B cell (primary cell): ENCODE results near the gene CD72. TPM values are rescaled to one million over a fixed set of nuclear protein-coding genes. Genes with fewer than 3 reads are reported as not detected.
"Not testable (repeated sequence)": the region's sequence is repeated elsewhere in the genome, so short reads cannot be mapped to it uniquely, and the experiment has no call there.

ENCODE experiments used
- ATAC-seq: fragments of 200-7000 bp; cut with Tn5 transposase; one replicate; pipeline ENCODE4 v1.10.0; 2021; ENCODE audit warnings: low read depth, mild to moderate bottlenecking, moderate number of reproducible peaks, moderate library complexity
- CTCF ChIA-PET: fragments of 350-600 bp; sonication (Branson Sonifier 250); formaldehyde crosslinking; loops from one replicate; lab custom pipeline; 2021; ENCODE audit warnings: antibody characterized with exemption, inconsistent platforms; lab: Charles Lee
- POLR2A ChIA-PET: fragments of 350-600 bp; sonication (Branson Sonifier 250); formaldehyde crosslinking; loops from one replicate; lab custom pipeline; 2021; ENCODE audit warnings: antibody characterized with exemption; lab: Charles Lee
- DNase-seq: peaks from one replicate; pipeline ENCODE4 v3.0.0; 2013
- H2AFZ ChIP-seq: 2 replicates; pipeline ENCODE4 v1.6.1; 2012; ENCODE audit warnings: mild to moderate bottlenecking, low read depth, low read length; ENCODE audit not compliant: insufficient read depth, poor library complexity, severe bottlenecking
- H3K27ac ChIP-seq, 2 donors: 1 replicate in 1 of 2; 2 replicates in 1 of 2; pipeline ENCODE4 v1.5.1; 2012 to 2013; ENCODE audit warnings: low read length in 2 of 2, mild to moderate bottlenecking in 2 of 2, moderate library complexity in 1 of 2
- H3K27me3 ChIP-seq, 4 experiments: fragments of 200-600 bp in 1 of 4; sonication (generic) in 1 of 4; replicated peaks in 1 of 4; 1 replicate in 2 of 4; 2 replicates in 2 of 4; pipeline versions ENCODE4 v1.6.1 to v1.7.0; 2013 to 2016; ENCODE audit warnings: low read length in 3 of 4, mild to moderate bottlenecking in 2 of 4, mixed read lengths in 1 of 4, moderate library complexity in 1 of 4; ENCODE audit not compliant: insufficient read depth in 4 of 4, control insufficient read depth in 3 of 4; ENCODE audit errors: control extremely low read depth in 1 of 4
- H3K36me3 ChIP-seq, 2 experiments: replicated peaks in 1 of 2; 1 replicate in 1 of 2; 2 replicates in 1 of 2; pipeline versions ENCODE4 v1.6.1 to v1.7.1; 2013; ENCODE audit warnings: low read length in 1 of 2; ENCODE audit not compliant: insufficient read depth in 2 of 2, control insufficient read depth in 1 of 2; ENCODE audit errors: control extremely low read depth in 1 of 2, extremely low read depth in 1 of 2
- H3K4me1 ChIP-seq, 2 donors: fragments of 200-600 bp in 1 of 2; sonication (generic) in 1 of 2; 1 replicate in 1 of 2; 2 replicates in 1 of 2; pipeline versions ENCODE4 v1.5.1 to v1.6.1; 2013 to 2017; ENCODE audit warnings: low read length in 2 of 2; ENCODE audit not compliant: control insufficient read depth in 2 of 2, insufficient read depth in 2 of 2
- H3K4me2 ChIP-seq: replicated peaks from 2 replicates; pipeline ENCODE3; 2012; ENCODE audit warnings: mild to moderate bottlenecking, low read depth, low read length; ENCODE audit not compliant: poor library complexity, severe bottlenecking
- H3K4me3 ChIP-seq, 5 experiments: fragments of 200-600 bp in 1 of 5; sonication (generic) in 1 of 5; 1 replicate in 3 of 5; 2 replicates in 2 of 5; pipeline versions ENCODE4 v1.5.1 to v1.7.0; 2011 to 2016; ENCODE audit warnings: low read length in 4 of 5, mild to moderate bottlenecking in 4 of 5, low read depth in 2 of 5, control low read depth in 1 of 5, moderate library complexity in 1 of 5; ENCODE audit not compliant: insufficient read depth in 1 of 5; ENCODE audit errors: control extremely low read depth in 1 of 5, extremely low read depth in 1 of 5
- H3K79me2 ChIP-seq: fragments of 200-600 bp; sonication (generic); one replicate; pipeline ENCODE4 v1.6.0; 2016; ENCODE audit warnings: low read length; ENCODE audit not compliant: control insufficient read depth, insufficient read depth
- H3K9ac ChIP-seq: fragments of 200-600 bp; sonication (generic); 2 replicates; pipeline ENCODE4 v1.6.1; 2017; ENCODE audit warnings: mild to moderate bottlenecking, low read length, moderate library complexity
- H3K9me3 ChIP-seq, 3 donors: one replicate each; pipeline versions ENCODE4 v1.6.1 to v1.7.1; 2013; ENCODE audit warnings: low read length in 2 of 3; ENCODE audit not compliant: control insufficient read depth in 2 of 3, insufficient read depth in 1 of 3; ENCODE audit errors: control extremely low read depth in 1 of 3
- H4K20me1 ChIP-seq: 2 replicates; pipeline ENCODE4 v1.6.0; 2012; ENCODE audit warnings: mild to moderate bottlenecking, low read length; ENCODE audit not compliant: insufficient read depth, control insufficient read depth, poor library complexity, severe bottlenecking
- H3K27ac Mint-ChIP-seq: one replicate; pipeline ENCODE4 v1.8.0; 2021; ENCODE audit warnings: mixed read lengths
- H3K27me3 Mint-ChIP-seq: one replicate; pipeline ENCODE4 v1.8.0; 2021; ENCODE audit warnings: mixed read lengths
- H3K4me1 Mint-ChIP-seq: one replicate; pipeline ENCODE4 v1.8.0; 2021; ENCODE audit warnings: mixed read lengths
- H3K4me3 Mint-ChIP-seq: one replicate; pipeline ENCODE4 v1.8.0; 2021; ENCODE audit warnings: mixed read lengths
- H3K9me3 Mint-ChIP-seq: one replicate; pipeline ENCODE4 v1.8.0; 2022; ENCODE audit warnings: mixed read lengths; ENCODE audit not compliant: insufficient read depth
- EZH2 ChIP-seq: IDR thresholded peaks from 2 replicates; pipeline ENCODE4 v1.6.1; 2012; ENCODE audit warnings: borderline replicate concordance, low read depth, mild to moderate bottlenecking, moderate library complexity, low read length; ENCODE audit not compliant: insufficient read depth, poor library complexity, severe bottlenecking
- WGBS: methylation state at CpG from one replicate; pipeline ENCODE4 v1.1.5; 2013; ENCODE audit warnings: missing lambda C conversion rate; ENCODE audit not compliant: insufficient coverage; 5-methylcytosine and 5-hydroxymethylcytosine counted together
- intact Hi-C: fragments of 100-400 bp; cut with micrococcal nuclease; formaldehyde crosslinking; loops from one replicate; pipeline ENCODE4 v1.10.0; 2022
- polyA plus RNA-seq: library from polyadenylated mRNA; depleted of rRNA; stranded (reverse); fragments of >200 nt; gene quantifications from 2 replicates; pipeline ENCODE4 v1.2.3, GENCODE V29; 2012
- total RNA-seq, 2 donors: library from RNA; stranded (reverse); fragments of 120-200 nt in 1 of 2; gene quantifications; 1 replicate in 1 of 2; 2 replicates in 1 of 2; pipeline versions ENCODE4 v1.2.3 to v1.2.4, GENCODE V29; 2013 to 2022
- TF ChIP-seq, protein P1 (sequence below): fragments of 200-600 bp; IDR thresholded peaks from one replicate; pipeline ENCODE4 v1.8.0; 2022; ENCODE audit warnings: antibody characterized with exemption, mild to moderate bottlenecking

CD72 gene
- total and polyA plus RNA-seq, 2 donors (not counting 1 experiment from before 2014, with no cell fraction given): 94.6 to 436 TPM

DNA sequence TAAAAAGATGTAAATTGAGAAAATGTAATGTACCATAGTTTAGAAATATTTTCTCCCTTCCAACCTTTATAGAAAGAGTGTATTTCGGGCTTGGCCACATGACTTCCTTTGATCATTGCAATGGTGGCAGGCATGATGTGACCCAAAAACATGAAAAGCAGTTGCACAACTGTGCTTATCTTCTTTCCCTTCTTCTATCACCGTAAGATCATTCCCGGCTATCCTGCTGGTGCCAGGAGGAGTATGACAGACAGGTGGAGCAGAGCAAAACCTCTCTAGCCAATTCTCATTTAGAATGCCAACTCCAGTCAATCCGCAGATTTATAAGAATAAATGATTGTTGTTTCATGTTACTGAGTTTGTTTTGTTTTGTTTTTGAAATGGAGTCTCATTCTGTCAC, 23.7 kb downstream of the CD72 start:
- no peaks in the 10 kb centered on the region for H3K36me3 ChIP-seq
- H3K27ac Mint-ChIP-seq: no peak overlapping the region
- no peaks in the 10 kb centered on the region for H3K27me3 ChIP-seq
- WGBS: no CpG with 5 or more reads among the region's 4 CpGs
- H3K4me1 Mint-ChIP-seq: peaks cover 4% of the 10 kb centered on the region
- no peak overlapping the region for H3K4me3 ChIP-seq
- TF ChIP-seq EZH2: no peak
- TF ChIP-seq, protein P1, sequence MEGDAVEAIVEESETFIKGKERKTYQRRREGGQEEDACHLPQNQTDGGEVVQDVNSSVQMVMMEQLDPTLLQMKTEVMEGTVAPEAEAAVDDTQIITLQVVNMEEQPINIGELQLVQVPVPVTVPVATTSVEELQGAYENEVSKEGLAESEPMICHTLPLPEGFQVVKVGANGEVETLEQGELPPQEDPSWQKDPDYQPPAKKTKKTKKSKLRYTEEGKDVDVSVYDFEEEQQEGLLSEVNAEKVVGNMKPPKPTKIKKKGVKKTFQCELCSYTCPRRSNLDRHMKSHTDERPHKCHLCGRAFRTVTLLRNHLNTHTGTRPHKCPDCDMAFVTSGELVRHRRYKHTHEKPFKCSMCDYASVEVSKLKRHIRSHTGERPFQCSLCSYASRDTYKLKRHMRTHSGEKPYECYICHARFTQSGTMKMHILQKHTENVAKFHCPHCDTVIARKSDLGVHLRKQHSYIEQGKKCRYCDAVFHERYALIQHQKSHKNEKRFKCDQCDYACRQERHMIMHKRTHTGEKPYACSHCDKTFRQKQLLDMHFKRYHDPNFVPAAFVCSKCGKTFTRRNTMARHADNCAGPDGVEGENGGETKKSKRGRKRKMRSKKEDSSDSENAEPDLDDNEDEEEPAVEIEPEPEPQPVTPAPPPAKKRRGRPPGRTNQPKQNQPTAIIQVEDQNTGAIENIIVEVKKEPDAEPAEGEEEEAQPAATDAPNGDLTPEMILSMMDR: no peak
- ATAC-seq (no peak), DNase-seq (no peak)
- ChIA-PET POLR2A (no interaction called here), CTCF (no interaction called here)
- H3K79me2 ChIP-seq: no peaks in the 10 kb centered on the region
- peaks cover 11 to 12% of the 10 kb centered on the region in 2 donors for H3K4me1 ChIP-seq
- H3K4me3 Mint-ChIP-seq: no peak overlapping the region
- peaks cover 9% of the 10 kb centered on the region for H3K9me3 Mint-ChIP-seq
- no peaks in the 10 kb centered on the region for H3K27me3 Mint-ChIP-seq
- no peak overlapping the region for H3K9ac ChIP-seq
- H2AFZ ChIP-seq: no peak overlapping the region
- intact Hi-C loops: no loop called here
- no peak overlapping the region for H3K27ac ChIP-seq
- H3K4me2 ChIP-seq: no peak overlapping the region
- peaks cover 0 to 36% (median 28%) of the 10 kb centered on the region in 3 donors for H3K9me3 ChIP-seq
- H4K20me1 ChIP-seq: no peaks in the 10 kb centered on the region

DNA sequence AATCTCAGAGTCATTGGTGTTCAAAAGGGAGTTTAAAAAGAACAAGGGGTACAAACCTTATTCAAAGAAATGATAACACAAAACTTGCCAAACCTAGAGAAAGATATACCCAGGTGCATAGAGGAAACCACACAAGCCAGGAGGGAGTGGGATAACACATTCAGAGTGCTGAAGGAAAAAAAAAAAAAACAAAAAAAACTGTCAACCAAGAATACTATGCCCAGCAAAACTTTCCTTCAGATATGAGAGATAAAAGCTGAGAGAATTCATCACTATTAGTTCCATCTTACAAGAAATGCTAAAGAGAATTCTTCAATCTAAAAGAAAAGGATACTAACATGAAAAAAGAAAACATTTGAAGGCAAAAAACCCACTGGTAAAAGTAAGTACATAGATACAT, 24.6 kb downstream of the CD72 start:
- Mint-ChIP-seq H3K4me3 (no peak overlapping the region), H3K27ac (no peak overlapping the region), H3K9me3 (peaks cover 9% of the 10 kb centered on the region), H3K27me3 (no peaks in the 10 kb centered on the region), H3K4me1 (peaks cover 3% of the 10 kb centered on the region)
- ChIA-PET CTCF (no interaction called here), POLR2A (no interaction called here)
- TF ChIP-seq, protein P1: no peak
- TF ChIP-seq EZH2: no peak
- no peaks in the 10 kb centered on the region for H4K20me1 ChIP-seq
- H3K9ac ChIP-seq: no peak overlapping the region
- H3K4me3 ChIP-seq: no peak overlapping the region
- ATAC-seq (no peak), DNase-seq (no peak)
- no peaks in the 10 kb centered on the region for H3K36me3 ChIP-seq
- no peak overlapping the region for H3K4me2 ChIP-seq
- H3K9me3 ChIP-seq: peaks cover 0 to 33% (median 28%) of the 10 kb centered on the region in 3 donors
- H2AFZ ChIP-seq: no peak overlapping the region
- intact Hi-C loops: no loop called here
- no peaks in the 10 kb centered on the region for H3K79me2 ChIP-seq
- H3K27ac ChIP-seq: no peak overlapping the region
- peaks cover 2 to 3% of the 10 kb centered on the region in 2 donors for H3K4me1 ChIP-seq
- no peaks in the 10 kb centered on the region for H3K27me3 ChIP-seq

DNA sequence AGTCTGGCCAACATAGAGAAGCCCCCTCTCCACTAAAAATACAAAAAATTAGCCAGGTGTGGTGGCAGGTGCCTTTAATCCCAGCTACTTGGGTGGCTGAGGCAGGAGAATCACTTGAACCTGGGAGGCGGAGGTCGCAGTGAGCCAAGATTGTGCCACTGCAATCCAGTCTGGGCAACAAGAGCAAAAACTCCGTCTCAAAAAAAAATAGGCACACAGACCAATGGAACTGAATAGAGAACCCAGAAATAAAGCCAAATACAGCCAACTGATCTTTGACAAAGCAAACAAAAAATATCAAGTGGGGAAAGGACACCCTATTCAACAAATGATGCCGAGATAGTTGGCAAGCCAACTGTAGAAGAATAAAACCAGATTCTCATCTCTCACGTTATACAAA, 29.7 kb downstream of the CD72 start:
- H3K27ac ChIP-seq, H3K9me3 Mint-ChIP-seq, H3K4me3 Mint-ChIP-seq, H3K4me1 Mint-ChIP-seq, H3K27me3 Mint-ChIP-seq, H3K36me3 ChIP-seq, H3K9ac ChIP-seq, POLR2A ChIA-PET, H3K4me3 ChIP-seq, H3K79me2 ChIP-seq, H3K4me1 ChIP-seq, H4K20me1 ChIP-seq, H3K27ac Mint-ChIP-seq, CTCF ChIA-PET, H2AFZ ChIP-seq, H3K27me3 ChIP-seq, DNase-seq, intact Hi-C loops, H3K4me2 ChIP-seq, ATAC-seq: not testable (repeated sequence)
- WGBS: 100% methylated on average over 3 of the region's 5 CpGs
- peaks cover 0 to 24% (median 22%) of the 10 kb centered on the region in 3 donors for H3K9me3 ChIP-seq
